ENCODE results near the gene EFHC1. TPM values are rescaled to one million over a fixed set of nuclear protein-coding genes. Genes with fewer than 3 reads are reported as not detected.

Gene EFHC1
- total RNA-seq, 2 experiments from 2014 or later = 20.7 to 24.8 TPM

- ChIA-PET POLR2A (interaction anchor here (1.1 kb wide), 1 partner anchor 20 kb away, joined by 3 read pairs; no protein-coding TSS in a partner anchor), CTCF (ENCODE audit: unreplicated experiment) (no interaction called here)
- no peak overlapping the region for H2AFZ ChIP-seq (ENCODE audit: low read length)
- peaks cover 76% of the 10 kb centered on the region for H3K36me3 ChIP-seq (ENCODE audit: insufficient read depth, low read length)
- H3K9me2 ChIP-seq (ENCODE audit: insufficient read depth, low read length) = no peaks in the 10 kb centered on the region
- H3K79me2 ChIP-seq (ENCODE audit: insufficient read depth, low read depth, low read length) = no peaks in the 10 kb centered on the region
- H3K27ac ChIP-seq (ENCODE audit: low read depth, low read length, poor library complexity, severe bottlenecking) = no peak overlapping the region
- intact Hi-C loops (cut with micrococcal nuclease; ENCODE audit: unreplicated experiment) = no loop called here
- H3K4me1 ChIP-seq (ENCODE audit: insufficient read depth, low read length, poor library complexity, severe bottlenecking) = no peaks in the 10 kb centered on the region
- DNase-seq (ENCODE audit: low spot score) = no peak
- TF ChIP-seq EZH2phosphoT487 (IDR thresholded peaks at IDR 0.05; ENCODE audit: borderline replicate concordance, low read depth, low read length) (no peak), CTCF (conservative IDR thresholded peaks at IDR 0.05; ENCODE audit: low read length) (no peak)
- H4K20me1 ChIP-seq (ENCODE audit: insufficient read depth, low read length) = no peaks in the 10 kb centered on the region
- no TSS peak for BruUV-seq (replicated peaks)
- H3K4me2 ChIP-seq (ENCODE audit: low read length) = no peak overlapping the region
- H3K4me3 ChIP-seq (ENCODE audit: low read depth, low read length, poor library complexity, severe bottlenecking) = no peak overlapping the region
- no peaks in the 10 kb centered on the region for H3K9me3 ChIP-seq (ENCODE audit: low read length)
Measured at GRCh38 chr6:52516269-52516668, 96.1 kb downstream of the EFHC1 start.

- Histone ChIP-seq H3K9me2 (ENCODE audit: insufficient read depth, low read length) (no peaks in the 10 kb centered on the region), H3K4me3 (ENCODE audit: low read depth, low read length, poor library complexity, severe bottlenecking) (no peak overlapping the region), H3K36me3 (ENCODE audit: insufficient read depth, low read length) (peaks cover 69% of the 10 kb centered on the region), H3K4me1 (ENCODE audit: insufficient read depth, low read length, poor library complexity, severe bottlenecking) (peaks cover 3% of the 10 kb centered on the region), H3K27ac (ENCODE audit: low read depth, low read length, poor library complexity, severe bottlenecking) (no peak overlapping the region), H3K4me2 (ENCODE audit: low read length) (no peak overlapping the region), H3K9me3 (ENCODE audit: low read length) (no peaks in the 10 kb centered on the region), H2AFZ (ENCODE audit: low read length) (no peak overlapping the region), H3K79me2 (ENCODE audit: insufficient read depth, low read depth, low read length) (no peaks in the 10 kb centered on the region; the same call in 1 of the 2 replicates), H4K20me1 (ENCODE audit: insufficient read depth, low read length) (no peaks in the 10 kb centered on the region)
- ChIA-PET CTCF (ENCODE audit: unreplicated experiment) (no interaction called here), POLR2A (no interaction called here)
- BruUV-seq (replicated peaks) = no TSS peak
- no peak for DNase-seq (ENCODE audit: low spot score)
- no peak for TF ChIP-seq CTCF (conservative IDR thresholded peaks at IDR 0.05; ENCODE audit: low read length)
- no peak for TF ChIP-seq EZH2phosphoT487 (IDR thresholded peaks at IDR 0.05; ENCODE audit: borderline replicate concordance, low read depth, low read length)
- intact Hi-C loops (cut with micrococcal nuclease; ENCODE audit: unreplicated experiment) = no loop called here
Measured at GRCh38 chr6:52516943-52517342, 96.8 kb downstream of the EFHC1 start.

- no peak overlapping the region for H3K4me2 ChIP-seq (ENCODE audit: low read length)
- no peaks in the 10 kb centered on the region for H3K9me3 ChIP-seq (ENCODE audit: low read length)
- H4K20me1 ChIP-seq (ENCODE audit: insufficient read depth, low read length) = no peaks in the 10 kb centered on the region
- no peaks in the 10 kb centered on the region for H3K9me2 ChIP-seq (ENCODE audit: insufficient read depth, low read length)
- ChIA-PET CTCF (ENCODE audit: unreplicated experiment) (no interaction called here), POLR2A (no interaction called here)
- H2AFZ ChIP-seq (ENCODE audit: low read length) = no peak overlapping the region
- H3K79me2 ChIP-seq (ENCODE audit: insufficient read depth, low read depth, low read length) = peaks cover 5% of the 10 kb centered on the region; the same call in 1 of the 2 replicates
- no peak overlapping the region for H3K4me3 ChIP-seq (ENCODE audit: low read depth, low read length, poor library complexity, severe bottlenecking)
- no peak for DNase-seq (ENCODE audit: low spot score)
- no peak for TF ChIP-seq CTCF (conservative IDR thresholded peaks at IDR 0.05; ENCODE audit: low read length)
- no peak for TF ChIP-seq EZH2phosphoT487 (IDR thresholded peaks at IDR 0.05; ENCODE audit: borderline replicate concordance, low read depth, low read length)
- intact Hi-C loops (cut with micrococcal nuclease; ENCODE audit: unreplicated experiment) = no loop called here
- no TSS peak for BruUV-seq (replicated peaks)
- peaks cover 61% of the 10 kb centered on the region for H3K36me3 ChIP-seq (ENCODE audit: insufficient read depth, low read length)
- H3K27ac ChIP-seq (ENCODE audit: low read depth, low read length, poor library complexity, severe bottlenecking) = no peak overlapping the region
- H3K4me1 ChIP-seq (ENCODE audit: insufficient read depth, low read length, poor library complexity, severe bottlenecking) = peaks cover 11% of the 10 kb centered on the region
Measured at GRCh38 chr6:52517502-52518278, 97.5 kb downstream of the EFHC1 start.
